ENCODE measurements around the gene APOA5.

APOA5 gene

DNA sequence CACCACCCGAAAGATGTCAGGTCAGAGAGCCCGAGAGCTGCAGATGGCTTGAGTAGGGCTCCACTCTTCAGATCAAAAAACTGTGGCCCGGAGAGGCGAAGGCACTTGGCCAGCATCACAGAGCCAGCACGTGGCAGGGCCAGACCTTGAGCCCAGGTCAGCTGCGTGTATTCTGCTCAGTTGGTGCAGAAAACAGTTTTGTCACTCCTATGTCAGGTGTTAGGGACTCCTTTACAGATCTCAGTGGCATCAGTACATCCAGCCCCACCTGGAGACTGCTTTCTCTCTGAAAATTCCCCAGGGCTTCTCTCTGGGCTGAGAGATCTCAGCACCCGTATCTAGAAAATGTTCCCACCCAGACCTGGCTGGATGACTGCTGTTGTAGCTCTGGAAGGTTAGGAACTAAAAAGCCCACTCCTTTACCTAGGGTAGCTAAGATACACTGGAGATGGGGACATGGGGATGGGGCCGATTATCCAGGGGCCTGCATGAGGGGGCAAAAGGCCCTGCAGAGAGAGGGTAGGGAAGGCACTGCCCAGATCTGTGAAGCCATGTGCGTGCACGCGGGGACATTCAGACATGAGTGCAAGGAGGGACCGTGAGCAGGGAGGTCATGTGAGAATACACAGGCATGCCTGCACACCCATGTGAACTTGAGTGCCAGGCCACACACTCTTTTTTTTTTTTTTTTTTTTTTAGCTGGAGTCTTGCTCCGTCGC is 42.3 kb upstream of the APOA5 start:
- H3K4me2 ChIP-seq (ENCODE audit: low read length), result no peak overlapping the region
- no peak overlapping the region for H3K9ac ChIP-seq
- no peak overlapping the region for H2AFZ ChIP-seq
- no peaks in the 10 kb centered on the region for H3K27me3 ChIP-seq (ENCODE audit: control insufficient read depth, insufficient read depth, low read length)
- no peaks in the 10 kb centered on the region for H3K79me2 ChIP-seq
- TF ChIP-seq, protein P1, sequence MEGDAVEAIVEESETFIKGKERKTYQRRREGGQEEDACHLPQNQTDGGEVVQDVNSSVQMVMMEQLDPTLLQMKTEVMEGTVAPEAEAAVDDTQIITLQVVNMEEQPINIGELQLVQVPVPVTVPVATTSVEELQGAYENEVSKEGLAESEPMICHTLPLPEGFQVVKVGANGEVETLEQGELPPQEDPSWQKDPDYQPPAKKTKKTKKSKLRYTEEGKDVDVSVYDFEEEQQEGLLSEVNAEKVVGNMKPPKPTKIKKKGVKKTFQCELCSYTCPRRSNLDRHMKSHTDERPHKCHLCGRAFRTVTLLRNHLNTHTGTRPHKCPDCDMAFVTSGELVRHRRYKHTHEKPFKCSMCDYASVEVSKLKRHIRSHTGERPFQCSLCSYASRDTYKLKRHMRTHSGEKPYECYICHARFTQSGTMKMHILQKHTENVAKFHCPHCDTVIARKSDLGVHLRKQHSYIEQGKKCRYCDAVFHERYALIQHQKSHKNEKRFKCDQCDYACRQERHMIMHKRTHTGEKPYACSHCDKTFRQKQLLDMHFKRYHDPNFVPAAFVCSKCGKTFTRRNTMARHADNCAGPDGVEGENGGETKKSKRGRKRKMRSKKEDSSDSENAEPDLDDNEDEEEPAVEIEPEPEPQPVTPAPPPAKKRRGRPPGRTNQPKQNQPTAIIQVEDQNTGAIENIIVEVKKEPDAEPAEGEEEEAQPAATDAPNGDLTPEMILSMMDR (IDR thresholded peaks at IDR 0.05), result no peak
- no peak overlapping the region for H3K4me3 ChIP-seq (ENCODE audit: low read depth, low read length)
- H3K36me3 ChIP-seq (ENCODE audit: control insufficient read depth, insufficient read depth, low read length), result no peaks in the 10 kb centered on the region
- no peaks in the 10 kb centered on the region for H3K9me3 ChIP-seq (ENCODE audit: control insufficient read depth, low read length)
- H3K4me1 ChIP-seq, result no peaks in the 10 kb centered on the region
- H3K27ac ChIP-seq, result no peak overlapping the region

DNA sequence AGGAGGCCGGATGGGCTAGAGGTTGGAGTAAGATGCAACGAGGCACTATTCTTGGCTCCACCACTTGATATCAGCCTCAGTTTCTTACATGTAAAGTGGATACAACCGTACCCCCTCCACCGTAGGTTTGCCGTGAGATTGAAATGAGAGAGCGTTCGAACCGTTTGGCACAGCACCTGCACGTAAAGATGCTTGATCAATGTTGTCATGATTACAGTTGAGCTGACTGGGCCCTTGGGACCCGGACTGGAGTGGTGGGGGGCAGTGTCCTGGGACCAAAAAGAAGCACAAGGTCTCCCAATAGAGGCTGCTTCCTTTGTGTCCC is 41.8 kb upstream of the APOA5 start:
- no peak overlapping the region for H3K9ac ChIP-seq
- no peak overlapping the region for H2AFZ ChIP-seq
- H3K27me3 ChIP-seq (ENCODE audit: control insufficient read depth, insufficient read depth, low read length), result no peaks in the 10 kb centered on the region
- no peaks in the 10 kb centered on the region for H3K79me2 ChIP-seq
- no peak overlapping the region for H3K4me3 ChIP-seq (ENCODE audit: low read depth, low read length)
- H3K36me3 ChIP-seq (ENCODE audit: control insufficient read depth, insufficient read depth, low read length), result no peaks in the 10 kb centered on the region
- H3K9me3 ChIP-seq (ENCODE audit: control insufficient read depth, low read length), result no peaks in the 10 kb centered on the region
- no peak overlapping the region for H3K4me2 ChIP-seq (ENCODE audit: low read length)
- no peaks in the 10 kb centered on the region for H3K4me1 ChIP-seq
- H3K27ac ChIP-seq, result no peak overlapping the region
- TF ChIP-seq, protein P1 (IDR thresholded peaks at IDR 0.05), result no peak

DNA sequence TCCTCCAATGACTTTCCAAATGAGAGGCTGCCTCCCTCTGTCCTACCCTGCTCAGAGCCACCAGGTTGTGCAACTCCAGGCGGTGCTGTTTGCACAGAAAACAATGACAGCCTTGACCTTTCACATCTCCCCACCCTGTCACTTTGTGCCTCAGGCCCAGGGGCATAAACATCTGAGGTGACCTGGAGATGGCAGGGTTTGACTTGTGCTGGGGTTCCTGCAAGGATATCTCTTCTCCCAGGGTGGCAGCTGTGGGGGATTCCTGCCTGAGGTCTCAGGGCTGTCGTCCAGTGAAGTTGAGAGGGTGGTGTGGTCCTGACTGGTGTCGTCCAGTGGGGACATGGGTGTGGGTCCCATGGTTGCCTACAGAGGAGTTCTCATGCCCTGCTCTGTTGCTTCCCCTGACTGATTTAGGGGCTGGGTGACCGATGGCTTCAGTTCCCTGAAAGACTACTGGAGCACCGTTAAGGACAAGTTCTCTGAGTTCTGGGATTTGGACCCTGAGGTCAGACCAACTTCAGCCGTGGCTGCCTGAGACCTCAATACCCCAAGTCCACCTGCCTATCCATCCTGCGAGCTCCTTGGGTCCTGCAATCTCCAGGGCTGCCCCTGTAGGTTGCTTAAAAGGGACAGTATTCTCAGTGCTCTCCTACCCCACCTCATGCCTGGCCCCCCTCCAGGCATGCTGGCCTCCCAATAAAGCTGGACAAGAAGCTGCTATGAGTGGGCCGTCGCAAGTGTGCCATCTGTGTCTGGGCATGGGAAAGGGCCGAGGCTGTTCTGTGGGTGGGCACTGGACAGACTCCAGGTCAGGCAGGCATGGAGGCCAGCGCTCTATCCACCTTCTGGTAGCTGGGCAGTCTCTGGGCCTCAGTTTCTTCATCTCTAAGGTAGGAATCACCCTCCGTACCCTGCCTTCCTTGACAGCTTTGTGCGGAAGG is 40.9 kb upstream of the APOA5 start:
- H2AFZ ChIP-seq, result no peak overlapping the region
- H3K9ac ChIP-seq, result no peak overlapping the region
- TF ChIP-seq, protein P1 (IDR thresholded peaks at IDR 0.05), result no peak
- no peaks in the 10 kb centered on the region for H3K9me3 ChIP-seq (ENCODE audit: control insufficient read depth, low read length)
- H3K4me3 ChIP-seq (ENCODE audit: low read depth, low read length), result no peak overlapping the region
- H3K4me2 ChIP-seq (ENCODE audit: low read length), result no peak overlapping the region
- H3K36me3 ChIP-seq (ENCODE audit: control insufficient read depth, insufficient read depth, low read length), result no peaks in the 10 kb centered on the region
- H3K4me1 ChIP-seq, result no peaks in the 10 kb centered on the region
- no peak overlapping the region for H3K27ac ChIP-seq
- H3K27me3 ChIP-seq (ENCODE audit: control insufficient read depth, insufficient read depth, low read length), result no peaks in the 10 kb centered on the region
- H3K79me2 ChIP-seq, result no peaks in the 10 kb centered on the region

DNA sequence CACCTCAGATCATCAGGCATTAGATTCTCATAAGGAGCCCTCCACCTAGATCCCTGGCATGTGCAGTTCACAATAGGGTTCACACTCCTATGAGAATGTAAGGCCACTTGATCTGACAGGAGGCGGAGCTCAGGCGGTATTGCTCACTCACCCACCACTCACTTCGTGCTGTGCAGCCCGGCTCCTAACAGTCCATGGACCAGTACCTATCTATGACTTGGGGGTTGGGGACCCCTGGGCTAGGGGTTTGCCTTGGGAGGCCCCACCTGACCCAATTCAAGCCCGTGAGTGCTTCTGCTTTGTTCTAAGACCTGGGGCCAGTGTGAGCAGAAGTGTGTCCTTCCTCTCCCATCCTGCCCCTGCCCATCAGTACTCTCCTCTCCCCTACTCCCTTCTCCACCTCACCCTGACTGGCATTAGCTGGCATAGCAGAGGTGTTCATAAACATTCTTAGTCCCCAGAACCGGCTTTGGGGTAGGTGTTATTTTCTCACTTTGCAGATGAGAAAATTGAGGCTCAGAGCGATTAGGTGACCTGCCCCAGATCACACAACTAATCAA is 40.2 kb upstream of the APOA5 start:
- no peak overlapping the region for H3K4me2 ChIP-seq (ENCODE audit: low read length)

More for the DNA sequence above, 40.2 kb upstream of the APOA5 start:
- H3K4me3 ChIP-seq (ENCODE audit: low read depth, low read length), result no peak overlapping the region
- no peaks in the 10 kb centered on the region for H3K36me3 ChIP-seq (ENCODE audit: control insufficient read depth, insufficient read depth, low read length)
- H3K27me3 ChIP-seq (ENCODE audit: control insufficient read depth, insufficient read depth, low read length), result no peaks in the 10 kb centered on the region
- H3K9me3 ChIP-seq (ENCODE audit: control insufficient read depth, low read length), result no peaks in the 10 kb centered on the region
- no peak overlapping the region for H2AFZ ChIP-seq
- no peaks in the 10 kb centered on the region for H3K4me1 ChIP-seq
- H3K79me2 ChIP-seq, result no peaks in the 10 kb centered on the region
- H3K9ac ChIP-seq, result no peak overlapping the region
- H3K27ac ChIP-seq, result no peak overlapping the region
- TF ChIP-seq, protein P1 (IDR thresholded peaks at IDR 0.05), result no peak
